Measurements from ENCODE around the gene MRPL36. TPM values are rescaled to one million over a fixed set of nuclear protein-coding genes. Genes with fewer than 3 reads are reported as not detected.

The MRPL36 gene
- total and polyA plus RNA-seq, 9 of the 15 experiments (the other 6 are each of a cell fraction or from before 2014, with no cell fraction given) = 78.3 to 557 (median 124) TPM

DNA sequence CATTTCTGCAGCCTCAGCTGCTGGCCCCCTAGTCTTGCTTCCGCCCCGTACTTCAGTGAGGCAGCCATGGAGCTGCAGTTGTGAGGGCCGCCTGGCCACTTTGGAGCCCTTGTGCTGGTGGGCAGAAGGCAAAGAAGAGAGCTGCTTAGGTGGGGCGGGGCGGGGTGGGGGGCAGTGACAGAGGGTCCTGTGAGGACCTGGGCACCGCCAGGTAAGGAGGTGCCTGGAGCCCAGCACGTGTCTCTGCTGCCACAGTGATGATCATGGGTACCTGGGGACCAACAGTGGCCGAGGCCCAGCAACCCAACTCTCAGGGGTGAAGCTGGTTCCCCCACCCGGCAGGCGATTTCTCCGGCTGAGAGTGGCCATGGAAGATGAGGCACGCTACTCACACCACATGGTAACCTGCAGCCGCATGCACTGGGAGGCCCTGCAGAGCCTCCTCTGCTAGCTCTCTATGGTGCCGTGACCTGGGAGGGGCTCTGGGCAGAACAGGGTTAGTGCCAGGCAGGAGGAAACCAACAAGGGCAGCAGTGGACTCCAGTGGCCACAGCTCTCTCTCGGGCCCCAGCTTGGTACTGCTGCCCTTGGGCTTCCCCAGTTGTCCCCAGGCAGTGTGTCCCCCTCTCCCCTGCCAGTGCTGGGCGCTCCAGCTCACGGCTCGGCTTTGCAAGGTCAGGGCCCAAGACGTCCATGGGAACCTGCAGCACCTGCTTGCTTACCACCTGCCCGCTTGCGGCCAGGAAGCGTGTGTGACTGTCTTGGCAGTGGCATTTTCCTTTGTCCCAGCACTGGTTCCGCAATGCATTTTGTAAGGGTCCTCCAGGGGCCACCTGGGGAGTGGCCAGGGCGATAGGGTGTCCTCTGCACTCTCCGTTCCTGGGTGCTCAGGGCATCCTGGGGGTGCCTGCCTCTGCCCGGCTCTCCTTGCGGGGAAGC lies 25.5 kb upstream of the MRPL36 start:
- no peaks in the 10 kb centered on the region for H3K9me3 ChIP-seq (replicated peaks; ENCODE audit: control insufficient read depth, insufficient read depth, low read depth, low read length)
- no TSS peak for BruUV-seq (replicated peaks)
- no peak overlapping the region for H3K4me3 ChIP-seq
- no peaks in the 10 kb centered on the region for H3K9me1 ChIP-seq (ENCODE audit: control insufficient read depth, insufficient read depth, low read length)
- no peak for ATAC-seq
- no peaks in the 10 kb centered on the region for H3K79me2 ChIP-seq (ENCODE audit: control insufficient read depth, insufficient read depth, low read length)
- H3K4me2 ChIP-seq (ENCODE audit: insufficient read depth, low read length) = no peak overlapping the region
- H4K20me1 ChIP-seq (replicated peaks; ENCODE audit: control insufficient read depth, insufficient read depth, low read length) = 0 out of 2 replicates have a peak, but pooled peaks cover 6% of the 10 kb centered on the region
- H3K9ac ChIP-seq (ENCODE audit: insufficient read depth in 1 of 2, low read depth in 2 of 2, low read length in 2 of 2) = no peak overlapping the region
- in situ Hi-C loops (cut with MboI) = no loop called here
- no peak for TF ChIP-seq STAG1 (CRISPR knock-in tag; IDR thresholded peaks at IDR 0.05; ENCODE audit: borderline replicate concordance)
- no peak for TF ChIP-seq ARID2 (IDR thresholded peaks at IDR 0.05)
- no peak for TF ChIP-seq ASH1L (IDR thresholded peaks at IDR 0.05; ENCODE audit: borderline replicate concordance, low read depth, partially characterized antibody)
- no peak for TF ChIP-seq NUFIP1 (IDR thresholded peaks at IDR 0.05; ENCODE audit: partially characterized antibody)
- TF ChIP-seq GTF2A2 (tag; IDR thresholded peaks at IDR 0.05) = no peak
- TF ChIP-seq, protein P1, sequence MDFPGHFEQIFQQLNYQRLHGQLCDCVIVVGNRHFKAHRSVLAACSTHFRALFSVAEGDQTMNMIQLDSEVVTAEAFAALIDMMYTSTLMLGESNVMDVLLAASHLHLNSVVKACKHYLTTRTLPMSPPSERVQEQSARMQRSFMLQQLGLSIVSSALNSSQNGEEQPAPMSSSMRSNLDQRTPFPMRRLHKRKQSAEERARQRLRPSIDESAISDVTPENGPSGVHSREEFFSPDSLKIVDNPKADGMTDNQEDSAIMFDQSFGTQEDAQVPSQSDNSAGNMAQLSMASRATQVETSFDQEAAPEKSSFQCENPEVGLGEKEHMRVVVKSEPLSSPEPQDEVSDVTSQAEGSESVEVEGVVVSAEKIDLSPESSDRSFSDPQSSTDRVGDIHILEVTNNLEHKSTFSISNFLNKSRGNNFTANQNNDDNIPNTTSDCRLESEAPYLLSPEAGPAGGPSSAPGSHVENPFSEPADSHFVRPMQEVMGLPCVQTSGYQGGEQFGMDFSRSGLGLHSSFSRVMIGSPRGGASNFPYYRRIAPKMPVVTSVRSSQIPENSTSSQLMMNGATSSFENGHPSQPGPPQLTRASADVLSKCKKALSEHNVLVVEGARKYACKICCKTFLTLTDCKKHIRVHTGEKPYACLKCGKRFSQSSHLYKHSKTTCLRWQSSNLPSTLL (IDR thresholded peaks at IDR 0.05) = no peak
- TF ChIP-seq ESRRA (IDR thresholded peaks at IDR 0.05; ENCODE audit: borderline replicate concordance, low read depth) = no peak
- TF ChIP-seq ATF7 (IDR thresholded peaks at IDR 0.05) = no peak
- TF ChIP-seq, protein P2, sequence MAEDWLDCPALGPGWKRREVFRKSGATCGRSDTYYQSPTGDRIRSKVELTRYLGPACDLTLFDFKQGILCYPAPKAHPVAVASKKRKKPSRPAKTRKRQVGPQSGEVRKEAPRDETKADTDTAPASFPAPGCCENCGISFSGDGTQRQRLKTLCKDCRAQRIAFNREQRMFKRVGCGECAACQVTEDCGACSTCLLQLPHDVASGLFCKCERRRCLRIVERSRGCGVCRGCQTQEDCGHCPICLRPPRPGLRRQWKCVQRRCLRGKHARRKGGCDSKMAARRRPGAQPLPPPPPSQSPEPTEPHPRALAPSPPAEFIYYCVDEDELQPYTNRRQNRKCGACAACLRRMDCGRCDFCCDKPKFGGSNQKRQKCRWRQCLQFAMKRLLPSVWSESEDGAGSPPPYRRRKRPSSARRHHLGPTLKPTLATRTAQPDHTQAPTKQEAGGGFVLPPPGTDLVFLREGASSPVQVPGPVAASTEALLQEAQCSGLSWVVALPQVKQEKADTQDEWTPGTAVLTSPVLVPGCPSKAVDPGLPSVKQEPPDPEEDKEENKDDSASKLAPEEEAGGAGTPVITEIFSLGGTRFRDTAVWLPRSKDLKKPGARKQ (CRISPR knock-in tag; IDR thresholded peaks at IDR 0.05) = no peak
- TF ChIP-seq RBM25 (IDR thresholded peaks at IDR 0.05; ENCODE audit: low read depth, low read length, severe bottlenecking) = no peak
- no peak for TF ChIP-seq ZBTB1 (CRISPR knock-in tag; IDR thresholded peaks at IDR 0.05; ENCODE audit: borderline replicate concordance, low read depth)
- TF ChIP-seq PHF8 (IDR thresholded peaks at IDR 0.05; ENCODE audit: borderline replicate concordance, low read length) = no peak
- no peak for TF ChIP-seq CHD2 (IDR thresholded peaks at IDR 0.05; ENCODE audit: low read depth, low read length)
- no peak for TF ChIP-seq BRD9 (IDR thresholded peaks at IDR 0.05; ENCODE audit: low read depth, partially characterized antibody)
- no peak for TF ChIP-seq TEAD2 (tag; IDR thresholded peaks at IDR 0.05)
- no peak for TF ChIP-seq RCOR1 (IDR thresholded peaks at IDR 0.05; ENCODE audit: borderline replicate concordance in 1 of 2, low read depth in 2 of 2, low read length in 2 of 2)
- TF ChIP-seq CBFB (CRISPR knock-in tag; IDR thresholded peaks at IDR 0.05) = no peak
- TF ChIP-seq, protein P3, sequence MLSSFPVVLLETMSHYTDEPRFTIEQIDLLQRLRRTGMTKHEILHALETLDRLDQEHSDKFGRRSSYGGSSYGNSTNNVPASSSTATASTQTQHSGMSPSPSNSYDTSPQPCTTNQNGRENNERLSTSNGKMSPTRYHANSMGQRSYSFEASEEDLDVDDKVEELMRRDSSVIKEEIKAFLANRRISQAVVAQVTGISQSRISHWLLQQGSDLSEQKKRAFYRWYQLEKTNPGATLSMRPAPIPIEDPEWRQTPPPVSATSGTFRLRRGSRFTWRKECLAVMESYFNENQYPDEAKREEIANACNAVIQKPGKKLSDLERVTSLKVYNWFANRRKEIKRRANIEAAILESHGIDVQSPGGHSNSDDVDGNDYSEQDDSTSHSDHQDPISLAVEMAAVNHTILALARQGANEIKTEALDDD (IDR thresholded peaks at IDR 0.05) = no peak
- peaks cover 0 to 19% of the 10 kb centered on the region in 2 experiments; a peak in 2 of 5 replicates for H3K4me1 ChIP-seq (replicated peaks in 1 of 2; ENCODE audit: control insufficient read depth in 2 of 2, insufficient read depth in 2 of 2, low read length in 2 of 2)
- intact Hi-C loops (cut with micrococcal nuclease) = no loop called here
- CTCF ChIA-PET (ENCODE audit: low intra/inter-chr PET ratio) = no interaction called here
- DNase-seq (ENCODE audit: extremely low read depth in 1 of 4, low spot score in 3 of 4) = no peak
- POLR2A ChIA-PET = interaction anchor here (0.6 kb wide), 1 partner anchor 183 kb away, joined by 3 read pairs; no protein-coding TSS in a partner anchor
- peaks cover 68% of the 10 kb centered on the region; the same call in 2 of the 3 replicates for H3K36me3 ChIP-seq (ENCODE audit: control insufficient read depth, insufficient read depth, low read length)
- no peak overlapping the region for H2AFZ ChIP-seq (ENCODE audit: low read depth, low read length)
- no peak overlapping the region for H3K27ac ChIP-seq (ENCODE audit: extremely low read depth, low read depth, low read length)
- WGBS (ENCODE audit: insufficient coverage, low coverage, missing lambda C conversion rate) = 98% methylated on average over 22 of the region's 27 CpGs
- FAIRE-seq = no peak
- no peaks in the 10 kb centered on the region for H3K27me3 ChIP-seq (ENCODE audit: control insufficient read depth in 2 of 2, insufficient read depth in 2 of 2, low read length in 2 of 2)

Measured in K562 (cell line).